Heart left ventricle (tissue), 16 donors: ENCODE data around the gene MAP3K4. TPM values are rescaled to one million over a fixed set of nuclear protein-coding genes. Genes with fewer than 3 reads are reported as not detected.
A peak's percentile ranks its signal among the peaks of the same experiment; 100 is the strongest.

Source experiments
- ATAC-seq, 4 donors: fragments of 200-7000 bp; cut with Tn5 transposase; one replicate each; pipeline ENCODE4 v1.9.1; 2020 to 2022; ENCODE audit warnings: moderate library complexity in 4 of 4, mild to moderate bottlenecking in 3 of 4, moderate number of reproducible peaks in 1 of 4
- DNase-seq, 5 donors: peaks; one replicate each; pipeline ENCODE4 v3.0.0-alpha.2; 2020
- H3K27ac ChIP-seq, 12 donors: fragments of 200-600 bp; sonication (generic) in 4 of 12; one replicate each; pipeline versions ENCODE4 v1.5.0 to v1.8.0; 2016 to 2022; ENCODE audit warnings: mild to moderate bottlenecking in 2 of 12
- H3K27me3 ChIP-seq, 9 donors: fragments of 200-600 bp; sonication (generic) in 2 of 9; one replicate each; pipeline versions ENCODE4 v1.5.1 to v1.8.0; 2016 to 2022; ENCODE audit warnings: mild to moderate bottlenecking in 3 of 9
- H3K36me3 ChIP-seq, 9 donors: fragments of 200-600 bp; sonication (generic) in 2 of 9; one replicate each; pipeline versions ENCODE4 v1.5.0 to v1.8.0; 2018 to 2022; ENCODE audit warnings: mild to moderate bottlenecking in 2 of 9
- H3K4me1 ChIP-seq, 12 donors: fragments of 200-600 bp; sonication (generic) in 4 of 12; one replicate each; pipeline versions ENCODE4 v1.5.0 to v1.8.0; 2016 to 2022; ENCODE audit warnings: mild to moderate bottlenecking in 3 of 12
- H3K4me3 ChIP-seq, 12 donors: fragments of 200-600 bp; sonication (generic) in 4 of 12; one replicate each; pipeline versions ENCODE4 v1.5.0 to v1.8.0; 2017 to 2022; ENCODE audit warnings: mild to moderate bottlenecking in 9 of 12, moderate library complexity in 4 of 12
- H3K9me3 ChIP-seq, 12 donors: fragments of 200-600 bp; sonication (generic) in 4 of 12; one replicate each; pipeline versions ENCODE4 v1.5.0 to v1.8.0; 2016 to 2022; ENCODE audit warnings: mild to moderate bottlenecking in 1 of 12
- CTCF ChIP-seq, 12 donors: fragments of 200-600 bp; sonication (generic) in 4 of 12; IDR thresholded peaks; one replicate each; pipeline versions ENCODE4 v1.5.0 to v1.8.0; 2018 to 2022; ENCODE audit warnings: antibody characterized with exemption in 12 of 12, mild to moderate bottlenecking in 5 of 12
- POLR2A ChIP-seq, 2 donors: fragments of 450-650 bp; IDR thresholded peaks; one replicate each; pipeline ENCODE4 v1.6.1; 2017; ENCODE audit warnings: antibody characterized with exemption in 2 of 2, mild to moderate bottlenecking in 2 of 2, moderate library complexity in 2 of 2
- WGBS, 4 donors: extraction: QIAGEN DNeasy Blood & Tissue Kit in 2 of 4; methylation state at CpG; one replicate each; pipeline versions ENCODE4 v1.1.5 to v1.1.7; 2013 to 2018; 5-methylcytosine and 5-hydroxymethylcytosine counted together
- intact Hi-C, 10 donors: fragments of 100-400 bp; cut with DNase I; formaldehyde crosslinking; loops; one replicate each; pipeline versions ENCODE4 v1.11.1 to v1.14.2; 2022
- long read RNA-seq, 3 donors: library from polyadenylated mRNA; unstranded; transcript quantifications; one replicate each; pipeline ENCODE4 v2.0.0, GENCODE V29; 2020 to 2021
- polyA plus RNA-seq, 2 donors: library from polyadenylated mRNA; stranded (reverse); fragments of 200-250 nt; gene quantifications; one replicate each; pipeline ENCODE4 v1.2.3, GENCODE V29; 2013
- total RNA-seq, 9 donors: library from RNA; depleted of rRNA in 2 of 9; stranded (reverse); fragments of >200 nt in 2 of 9; fragmentation: NEBNext Ultra II Directional in 3 of 9; extraction: Animal tissue kit (Norgen Biotek cat#: 25700) in 3 of 9; gene quantifications; one replicate each; pipeline versions ENCODE4 v1.1.0 to v1.2.4, GENCODE V29; 2016 to 2023
- donor health status: ischemic (EF 13 %, LVEDD 7.1; RV severe dilation, severe dysfunction).
- donor health status: healthy with polysubstance abuse.
- donor health status: DM: no; HTN: yes; CAD: no.
- donor health status: DM: no; HTN: no; CAD: no.
- donor health status: ischemic (EF 25% LVEDD 6.9; RV normal size, moderate dysfunction).
- donor health status: ischemic (EF 25% LVEDD 5.7; RV mildly dilated, moderate dysfunction).
- donor health status: healthy.
- donor health status: DM: yes; HTN: yes; CAD: no.
- donor health status: ischemic (EF 35%, LVEDD 5.7; RV mildly dilated, moderate dysfunction).
- donor health status: nonischemic (EF 11% LVEDD 7.7; RV severe dilation, severe dysfunction).
- donor health status: DM: yes; HTN: yes; CAD: no.
- donor health status: PGD.
- donor health status: ischemic (EF 29% LVEDD 5.4; RV normal size, mild dysfunction).
- donor health status: nonischemic (EF 23%, LVEDD 6.1; RV moderate dilation, normal function).

The MAP3K4 gene
- total RNA-seq (10 to 100 TPM; 18.3 to 39.1 (median 29.2) TPM), polyA plus RNA-seq (10 to 100 TPM in 1 of 2 donors, 1 to 10 TPM in 1; 9.2 to 16.2 TPM)
- long read RNA-seq, donor 1, full-length matches to known transcripts, result 2 of 20 reads
- long read RNA-seq, donor 1, partial matches to known transcripts, result 13 of 20 reads
- long read RNA-seq, donor 1, other reads (novel, unspliced or antisense), result 5 of 20 reads
- long read RNA-seq, donor 2, full-length matches to known transcripts, result 8 of 43 reads
- long read RNA-seq, donor 2, partial matches to known transcripts, result 26 of 43 reads
- long read RNA-seq, donor 2, other reads (novel, unspliced or antisense), result 9 of 43 reads
- long read RNA-seq, donor 3, full-length matches to known transcripts, result 1 of 20 reads
- long read RNA-seq, donor 3, partial matches to known transcripts, result 12 of 20 reads
- long read RNA-seq, donor 3, other reads (novel, unspliced or antisense), result 7 of 20 reads

GRCh38 chr6:160991406-160992060, at the start of gene MAP3K4:
Gene MAP3K4, plus strand, starts transcription at chr6:160991769. Its CDS starts 163 bp downstream, at chr6:160991932.
- H3K9me3 ChIP-seq, result peaks cover 0 to 6% (median 0%) of the 10 kb centered on the region in 12 donors
- H3K4me1 ChIP-seq, result peaks cover 0 to 34% (median 18%) of the 10 kb centered on the region in 12 donors
- TF ChIP-seq CTCF (IDR thresholded peaks at IDR 0.05), result peak in 1 of 12 donors; percentile 7
- peak in 1 of 2 donors; percentile 74 for TF ChIP-seq POLR2A (IDR thresholded peaks at IDR 0.05)
- intact Hi-C loops, result loop anchor here (1.0 to 10.0 kb wide), 8 partner anchors 58 to 379 kb away; no protein-coding TSS in a partner anchor
- 0% methylated on average over 8 to 97 of the region's 97 CpGs for WGBS, 4 donors
- no peaks in the 10 kb centered on the region for H3K36me3 ChIP-seq
- DNase-seq, result peak; percentile 85 to 92 (median 88)
- ATAC-seq, result peak; percentile 80 to 91 (median 90)
- peak within 1 kb of the TSS; percentile 93 to 99 (median 96) for H3K27ac ChIP-seq
- no peaks in the 10 kb centered on the region for H3K27me3 ChIP-seq
- H3K4me3 ChIP-seq, result peak within 1 kb of the TSS; percentile 79 to 98 (median 91)

GRCh38 chr6:160943997-160944396, 47.6 kb upstream of the MAP3K4 start:
- no peak overlapping the region for H3K4me3 ChIP-seq
- ATAC-seq, result no peak
- H3K4me1 ChIP-seq, result peaks cover 0 to 1% (median 0%) of the 10 kb centered on the region in 12 donors
- peaks cover 0 to 3% (median 0%) of the 10 kb centered on the region in 9 donors for H3K27me3 ChIP-seq
- no peak overlapping the region for H3K27ac ChIP-seq
- WGBS, 4 donors, result 66 to 83% (median 76%) methylated on average over 2 of the region's 2 CpGs
- H3K36me3 ChIP-seq, result no peaks in the 10 kb centered on the region
- DNase-seq, result no peak
- H3K9me3 ChIP-seq, result peaks cover 0 to 8% (median 0%) of the 10 kb centered on the region in 12 donors
- no peak for TF ChIP-seq POLR2A (IDR thresholded peaks at IDR 0.05)
- TF ChIP-seq CTCF (IDR thresholded peaks at IDR 0.05), result no peak
- intact Hi-C loops, result no loop called here

GRCh38 chr6:160945516-160946177, 45.9 kb upstream of the MAP3K4 start:
- H3K4me3 ChIP-seq, result no peak overlapping the region
- 55 to 63% (median 58%) methylated on average over 12 of the region's 12 CpGs for WGBS, 4 donors
- TF ChIP-seq POLR2A (IDR thresholded peaks at IDR 0.05), result no peak
- no peak for TF ChIP-seq CTCF (IDR thresholded peaks at IDR 0.05)
- DNase-seq (no peak), ATAC-seq (no peak)
- peaks cover 0 to 3% (median 0%) of the 10 kb centered on the region in 9 donors for H3K27me3 ChIP-seq
- H3K4me1 ChIP-seq, result peaks cover 0 to 18% (median 6%) of the 10 kb centered on the region in 12 donors
- no peaks in the 10 kb centered on the region for H3K9me3 ChIP-seq
- no peaks in the 10 kb centered on the region for H3K36me3 ChIP-seq
- no peak overlapping the region for H3K27ac ChIP-seq
- intact Hi-C loops, result no loop called here
